Measurements from ENCODE around the gene CPVL.

The CPVL gene

GRCh38 chr7:29131678-29132077 lies 14.7 kb downstream of the CPVL start:
- Histone ChIP-seq H3K4me2 (ENCODE audit: low read length) (no peak overlapping the region), H3K36me3 (replicated peaks; ENCODE audit: low read depth, low read length) (peaks cover 4% of the 10 kb centered on the region), H3K27ac (ENCODE audit: low read length) (no peak overlapping the region), H3K9ac (ENCODE audit: low read length) (no peak overlapping the region), H4K20me1 (ENCODE audit: insufficient read depth, low read length) (no peaks in the 10 kb centered on the region), H3K4me3 (ENCODE audit: low read length) (no peak overlapping the region), H3K79me2 (ENCODE audit: low read length) (no peaks in the 10 kb centered on the region), H2AFZ (ENCODE audit: low read depth, low read length) (no peak overlapping the region), H3K4me1 (ENCODE audit: low read length) (peaks cover 9% of the 10 kb centered on the region), H3K27me3 (ENCODE audit: low read depth, low read length) (peaks cover 18% of the 10 kb centered on the region), H3K9me3 (ENCODE audit: insufficient read depth, low read length) (peaks cover 4% of the 10 kb centered on the region; the same call in 1 of the 2 replicates)
- TF ChIP-seq, protein P1, sequence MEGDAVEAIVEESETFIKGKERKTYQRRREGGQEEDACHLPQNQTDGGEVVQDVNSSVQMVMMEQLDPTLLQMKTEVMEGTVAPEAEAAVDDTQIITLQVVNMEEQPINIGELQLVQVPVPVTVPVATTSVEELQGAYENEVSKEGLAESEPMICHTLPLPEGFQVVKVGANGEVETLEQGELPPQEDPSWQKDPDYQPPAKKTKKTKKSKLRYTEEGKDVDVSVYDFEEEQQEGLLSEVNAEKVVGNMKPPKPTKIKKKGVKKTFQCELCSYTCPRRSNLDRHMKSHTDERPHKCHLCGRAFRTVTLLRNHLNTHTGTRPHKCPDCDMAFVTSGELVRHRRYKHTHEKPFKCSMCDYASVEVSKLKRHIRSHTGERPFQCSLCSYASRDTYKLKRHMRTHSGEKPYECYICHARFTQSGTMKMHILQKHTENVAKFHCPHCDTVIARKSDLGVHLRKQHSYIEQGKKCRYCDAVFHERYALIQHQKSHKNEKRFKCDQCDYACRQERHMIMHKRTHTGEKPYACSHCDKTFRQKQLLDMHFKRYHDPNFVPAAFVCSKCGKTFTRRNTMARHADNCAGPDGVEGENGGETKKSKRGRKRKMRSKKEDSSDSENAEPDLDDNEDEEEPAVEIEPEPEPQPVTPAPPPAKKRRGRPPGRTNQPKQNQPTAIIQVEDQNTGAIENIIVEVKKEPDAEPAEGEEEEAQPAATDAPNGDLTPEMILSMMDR (IDR thresholded peaks at IDR 0.05; ENCODE audit: low read depth, low read length): no peak
- TF ChIP-seq EZH2phosphoT487 (IDR thresholded peaks at IDR 0.05; ENCODE audit: low read depth): no peak

DNA sequence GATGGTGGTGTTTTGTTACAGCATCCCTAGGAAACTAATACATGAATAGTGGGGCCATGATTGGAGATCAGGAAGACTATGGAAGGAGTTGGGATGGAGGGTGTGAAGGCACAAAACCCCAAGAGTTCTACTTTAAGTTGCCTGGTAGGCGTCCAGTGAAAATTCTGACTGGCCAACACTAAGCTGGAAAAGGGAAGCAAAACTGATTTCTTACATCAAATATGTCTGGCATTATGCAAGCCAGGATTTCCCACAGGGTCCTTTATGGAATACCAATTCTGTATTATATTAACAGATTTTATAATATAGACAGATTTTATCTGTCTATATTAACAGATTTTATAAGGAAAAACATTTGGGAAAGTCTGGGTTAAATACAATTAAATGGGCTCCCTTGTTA lies 16.2 kb downstream of the CPVL start:
- Histone ChIP-seq H3K27ac (ENCODE audit: low read length) (no peak overlapping the region), H3K4me1 (ENCODE audit: low read length) (no peaks in the 10 kb centered on the region), H2AFZ (ENCODE audit: low read depth, low read length) (no peak overlapping the region), H3K79me2 (ENCODE audit: low read length) (no peaks in the 10 kb centered on the region), H3K4me3 (ENCODE audit: low read length) (no peak overlapping the region), H3K36me3 (replicated peaks; ENCODE audit: low read depth, low read length) (no peaks in the 10 kb centered on the region), H4K20me1 (ENCODE audit: insufficient read depth, low read length) (no peaks in the 10 kb centered on the region), H3K9me3 (ENCODE audit: insufficient read depth, low read length) (no peaks in the 10 kb centered on the region), H3K9ac (ENCODE audit: low read length) (no peak overlapping the region), H3K27me3 (ENCODE audit: low read depth, low read length) (peaks cover 17% of the 10 kb centered on the region), H3K4me2 (ENCODE audit: low read length) (no peak overlapping the region)
- TF ChIP-seq, protein P1 (IDR thresholded peaks at IDR 0.05; ENCODE audit: low read depth, low read length): no peak
- no peak for TF ChIP-seq EZH2phosphoT487 (IDR thresholded peaks at IDR 0.05; ENCODE audit: low read depth)

GRCh38 chr7:29127527-29127926 lies 18.8 kb downstream of the CPVL start:
- Histone ChIP-seq H3K27me3 (ENCODE audit: low read depth, low read length) (peaks cover 4% of the 10 kb centered on the region; the same call in 1 of the 2 replicates), H3K4me2 (ENCODE audit: low read length) (no peak overlapping the region), H2AFZ (ENCODE audit: low read depth, low read length) (no peak overlapping the region), H4K20me1 (ENCODE audit: insufficient read depth, low read length) (no peaks in the 10 kb centered on the region), H3K36me3 (replicated peaks; ENCODE audit: low read depth, low read length) (no peaks in the 10 kb centered on the region), H3K27ac (ENCODE audit: low read length) (no peak overlapping the region), H3K9ac (ENCODE audit: low read length) (no peak overlapping the region), H3K4me1 (ENCODE audit: low read length) (no peaks in the 10 kb centered on the region), H3K9me3 (ENCODE audit: insufficient read depth, low read length) (no peaks in the 10 kb centered on the region), H3K79me2 (ENCODE audit: low read length) (no peaks in the 10 kb centered on the region), H3K4me3 (ENCODE audit: low read length) (no peak overlapping the region)
- no peak for TF ChIP-seq EZH2phosphoT487 (IDR thresholded peaks at IDR 0.05; ENCODE audit: low read depth)
- TF ChIP-seq, protein P1 (IDR thresholded peaks at IDR 0.05; ENCODE audit: low read depth, low read length): no peak

- Histone ChIP-seq H3K27ac (ENCODE audit: low read length) (no peak overlapping the region), H3K4me3 (ENCODE audit: low read length) (no peak overlapping the region), H4K20me1 (ENCODE audit: insufficient read depth, low read length) (no peaks in the 10 kb centered on the region), H3K9me3 (ENCODE audit: insufficient read depth, low read length) (no peaks in the 10 kb centered on the region), H3K9ac (ENCODE audit: low read length) (no peak overlapping the region), H3K79me2 (ENCODE audit: low read length) (no peaks in the 10 kb centered on the region), H3K27me3 (ENCODE audit: low read depth, low read length) (peaks cover 4% of the 10 kb centered on the region; the same call in 1 of the 2 replicates), H3K4me1 (ENCODE audit: low read length) (no peaks in the 10 kb centered on the region), H2AFZ (ENCODE audit: low read depth, low read length) (no peak overlapping the region), H3K36me3 (replicated peaks; ENCODE audit: low read depth, low read length) (no peaks in the 10 kb centered on the region), H3K4me2 (ENCODE audit: low read length) (no peak overlapping the region)
- TF ChIP-seq, protein P1 (IDR thresholded peaks at IDR 0.05; ENCODE audit: low read depth, low read length): no peak
- no peak for TF ChIP-seq EZH2phosphoT487 (IDR thresholded peaks at IDR 0.05; ENCODE audit: low read depth)
Measured at GRCh38 chr7:29126804-29127203, 19.5 kb downstream of the CPVL start.

Measured in OCI-LY3 (cell line).